SH-SY5Y (cell line): ENCODE measurements around the gene KRT80.

Experiments
- GATA2 ChIP-seq: IDR thresholded peaks from 2 replicates; pipeline ENCODE4 v1.6.1; 2011; ENCODE audit warnings: mild to moderate bottlenecking, low read depth, low read length
- GATA3 ChIP-seq: IDR thresholded peaks from 2 replicates; pipeline ENCODE4 v1.6.1; 2011; ENCODE audit warnings: low read depth, mild to moderate bottlenecking, low read length, moderate library complexity

DNA sequence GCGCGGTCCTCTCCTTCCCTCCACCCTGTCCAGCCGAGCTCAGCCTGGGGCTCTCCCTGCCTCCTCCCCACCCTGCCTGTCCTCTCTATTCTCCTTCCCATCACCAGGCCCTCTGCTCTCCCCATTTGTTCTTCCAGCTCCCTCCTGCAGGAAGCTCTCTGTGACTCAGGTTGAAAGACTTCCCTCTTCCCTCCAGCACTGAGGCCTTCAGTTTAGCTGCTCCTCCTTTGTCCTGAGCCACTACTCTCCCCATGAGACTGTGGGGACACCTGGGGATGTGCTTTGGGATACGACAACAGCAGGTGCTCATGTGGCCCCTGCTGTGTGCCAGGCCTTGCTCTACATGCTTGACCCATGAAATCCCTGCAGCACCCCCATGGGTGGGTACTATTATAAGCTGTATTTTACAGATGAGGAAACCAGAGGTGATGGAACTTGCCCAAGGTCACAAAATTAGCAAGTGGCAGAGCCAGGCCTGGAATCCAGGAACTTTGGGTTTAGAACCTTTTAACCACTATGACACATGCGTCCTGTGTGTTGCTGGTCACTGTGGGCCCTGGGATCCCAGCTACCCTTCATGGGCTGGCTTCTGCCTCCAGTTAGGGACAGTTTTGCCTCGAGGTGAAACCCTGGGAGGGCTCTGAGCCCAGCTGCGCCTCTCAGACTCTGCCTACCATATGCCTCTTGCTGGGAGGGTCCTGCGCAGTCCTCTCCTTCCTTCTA, 5.5 kb downstream of the KRT80 start:
- no peak for TF ChIP-seq GATA2
- no peak for TF ChIP-seq GATA3
